Prostate gland (tissue), 2 donors: ENCODE data around the gene FALEC.

Experiments
- CTCF ChIP-seq, 4 experiments: fragments of 200-600 bp in 2 of 4; fragments of 450-650 bp in 2 of 4; sonication (generic) in 2 of 4; IDR thresholded peaks; 1 replicate in 3 of 4; 2 replicates in 1 of 4; pipeline ENCODE4 v1.5.1; 2016 to 2019; ENCODE audit warnings: antibody characterized with exemption in 4 of 4, mild to moderate bottlenecking in 2 of 4, moderate library complexity in 2 of 4
- POLR2A ChIP-seq: fragments of 450-650 bp; IDR thresholded peaks from one replicate; pipeline ENCODE4 v1.6.1; 2016; ENCODE audit warnings: antibody characterized with exemption, mild to moderate bottlenecking
- POLR2AphosphoS5 ChIP-seq: sonication (generic); formaldehyde crosslinking; IDR thresholded peaks from one replicate; pipeline ENCODE4 v1.6.1; 2017; ENCODE audit warnings: antibody characterized with exemption

GRCh38 chr1:150484431-150484830, 31.1 kb upstream of the FALEC start:
- no peak for TF ChIP-seq CTCF (IDR thresholded peaks at IDR 0.05)
- TF ChIP-seq POLR2A = no peak
- TF ChIP-seq POLR2AphosphoS5 = no peak
